NCI-H2227 (cell line): Measurements from ENCODE around the gene SBK1.

Source experiments
- DNase-seq: peaks from one replicate; lab custom pipeline; 2025; ENCODE audit not compliant: unreplicated experiment; lab: John Stamatoyannopoulos, UW

The SBK1 gene

GRCh38 chr16:28280881-28281836 is 11.2 kb upstream of the SBK1 start:
- DNase-seq, result no peak

- DNase-seq, result no peak
Measured at GRCh38 chr16:28282045-28282444, 10.3 kb upstream of the SBK1 start.

GRCh38 chr16:28283173-28283572 is 9.2 kb upstream of the SBK1 start:
- no peak for DNase-seq

GRCh38 chr16:28283798-28284577 is 8.3 kb upstream of the SBK1 start:
- no peak for DNase-seq

- no peak for DNase-seq
Measured at GRCh38 chr16:28285649-28286048, 6.7 kb upstream of the SBK1 start.

GRCh38 chr16:28288114-28288513 is 4.2 kb upstream of the SBK1 start:
- DNase-seq, result no peak

- no peak for DNase-seq
Measured at GRCh38 chr16:28289048-28289447, 3.3 kb upstream of the SBK1 start.

- no peak for DNase-seq
Measured at GRCh38 chr16:28289939-28290858, 2.1 kb upstream of the SBK1 start.

GRCh38 chr16:28290859-28291254 is 1.5 kb upstream of the SBK1 start:
- no peak for DNase-seq

- peak; percentile 80 for DNase-seq
Measured at GRCh38 chr16:28292731-28293600, 641 bp downstream of the SBK1 start.

GRCh38 chr16:28293601-28293960 is 1.3 kb downstream of the SBK1 start:
- no peak for DNase-seq

GRCh38 chr16:28294201-28294600 is 1.9 kb downstream of the SBK1 start:
- DNase-seq, result no peak

- DNase-seq, result no peak
Measured at GRCh38 chr16:28295276-28295675, 3.0 kb downstream of the SBK1 start.

GRCh38 chr16:28297308-28297707 is 5.0 kb downstream of the SBK1 start:
- DNase-seq, result no peak

GRCh38 chr16:28297784-28298510 is 5.6 kb downstream of the SBK1 start:
- no peak for DNase-seq

GRCh38 chr16:28298511-28298878 is 6.2 kb downstream of the SBK1 start:
- DNase-seq, result peak; percentile 27

- no peak for DNase-seq
Measured at GRCh38 chr16:28300327-28300726, 8.0 kb downstream of the SBK1 start.

GRCh38 chr16:28301154-28301553 is 8.8 kb downstream of the SBK1 start:
- no peak for DNase-seq

- no peak for DNase-seq
Measured at GRCh38 chr16:28301620-28302019, 9.3 kb downstream of the SBK1 start.

GRCh38 chr16:28303132-28303531 is 10.8 kb downstream of the SBK1 start:
- no peak for DNase-seq
